ENCODE measurements around the gene RAPGEF6.
"Not testable (repeated sequence)": the region's sequence is repeated elsewhere in the genome, so short reads cannot be mapped to it uniquely, and the experiment has no call there.

The RAPGEF6 gene

GRCh38 chr5:131382407-131383395 lies 252.3 kb downstream of the RAPGEF6 start:
- H3K4me3 ChIP-seq (ENCODE audit: low read depth, low read length), result no peak overlapping the region
- DNase-seq (ENCODE audit: low read depth, low spot score), result peak; percentile 44
- in situ Hi-C loops (cut with HindIII; ENCODE audit: low sequenced_read_pairs), result no loop called here
- TF ChIP-seq, protein P1, sequence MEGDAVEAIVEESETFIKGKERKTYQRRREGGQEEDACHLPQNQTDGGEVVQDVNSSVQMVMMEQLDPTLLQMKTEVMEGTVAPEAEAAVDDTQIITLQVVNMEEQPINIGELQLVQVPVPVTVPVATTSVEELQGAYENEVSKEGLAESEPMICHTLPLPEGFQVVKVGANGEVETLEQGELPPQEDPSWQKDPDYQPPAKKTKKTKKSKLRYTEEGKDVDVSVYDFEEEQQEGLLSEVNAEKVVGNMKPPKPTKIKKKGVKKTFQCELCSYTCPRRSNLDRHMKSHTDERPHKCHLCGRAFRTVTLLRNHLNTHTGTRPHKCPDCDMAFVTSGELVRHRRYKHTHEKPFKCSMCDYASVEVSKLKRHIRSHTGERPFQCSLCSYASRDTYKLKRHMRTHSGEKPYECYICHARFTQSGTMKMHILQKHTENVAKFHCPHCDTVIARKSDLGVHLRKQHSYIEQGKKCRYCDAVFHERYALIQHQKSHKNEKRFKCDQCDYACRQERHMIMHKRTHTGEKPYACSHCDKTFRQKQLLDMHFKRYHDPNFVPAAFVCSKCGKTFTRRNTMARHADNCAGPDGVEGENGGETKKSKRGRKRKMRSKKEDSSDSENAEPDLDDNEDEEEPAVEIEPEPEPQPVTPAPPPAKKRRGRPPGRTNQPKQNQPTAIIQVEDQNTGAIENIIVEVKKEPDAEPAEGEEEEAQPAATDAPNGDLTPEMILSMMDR (IDR thresholded peaks at IDR 0.05; ENCODE audit: low read depth, low read length), result peak; percentile 54

DNA sequence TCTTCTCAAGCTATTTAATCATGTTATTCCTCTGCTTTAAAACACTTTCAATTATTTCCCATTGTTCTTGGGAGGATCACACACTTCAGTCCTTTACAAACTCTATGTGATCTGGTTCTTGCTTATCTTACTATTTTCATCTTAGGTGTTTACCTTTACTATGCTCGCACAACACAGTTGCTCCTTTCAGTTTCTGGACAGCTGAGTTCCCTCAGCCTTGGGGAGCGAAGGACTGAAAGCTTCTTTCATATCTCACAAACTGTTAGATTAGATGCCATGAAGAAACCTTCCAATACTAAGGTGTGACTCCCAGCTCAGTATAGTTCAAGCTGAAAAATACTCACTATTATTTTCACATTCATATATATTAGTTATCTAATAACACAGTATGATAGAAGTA lies 253.3 kb downstream of the RAPGEF6 start:
- in situ Hi-C loops (cut with HindIII; ENCODE audit: low sequenced_read_pairs), result no loop called here
- H3K4me3 ChIP-seq (ENCODE audit: low read depth, low read length), result no peak overlapping the region
- TF ChIP-seq, protein P1 (IDR thresholded peaks at IDR 0.05; ENCODE audit: low read depth, low read length), result no peak
- no peak for DNase-seq (ENCODE audit: low read depth, low spot score)

- H3K4me3 ChIP-seq (ENCODE audit: low read depth, low read length), result no peak overlapping the region
- no peak for DNase-seq (ENCODE audit: low read depth, low spot score)
- in situ Hi-C loops (cut with HindIII; ENCODE audit: low sequenced_read_pairs), result no loop called here
- TF ChIP-seq, protein P1 (IDR thresholded peaks at IDR 0.05; ENCODE audit: low read depth, low read length), result no peak
Observed at GRCh38 chr5:131381021-131381420, 254.0 kb downstream of the RAPGEF6 start.

DNA sequence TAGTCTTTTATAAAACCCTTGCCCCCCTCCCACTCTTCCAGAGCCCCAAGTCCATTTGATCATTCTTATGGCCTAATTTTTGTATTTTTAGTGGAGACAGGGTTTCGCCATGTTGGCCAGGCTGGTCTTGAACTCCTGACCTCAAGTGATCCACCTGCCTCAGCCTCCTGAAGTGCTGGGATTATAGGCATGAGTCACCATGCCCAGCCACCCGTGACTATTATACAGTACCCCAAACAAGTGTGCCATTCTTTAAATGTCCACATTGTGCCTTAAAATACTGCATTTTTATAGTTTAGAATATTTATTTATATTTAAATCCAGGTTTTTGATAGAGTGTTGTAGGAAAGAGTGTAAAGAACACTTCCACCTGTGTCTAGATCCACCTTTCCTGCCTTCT lies 254.8 kb downstream of the RAPGEF6 start:
- DNase-seq (ENCODE audit: low read depth, low spot score); H3K4me3 ChIP-seq (ENCODE audit: low read depth, low read length); in situ Hi-C loops (cut with HindIII; ENCODE audit: low sequenced_read_pairs): not testable (repeated sequence)

DNA sequence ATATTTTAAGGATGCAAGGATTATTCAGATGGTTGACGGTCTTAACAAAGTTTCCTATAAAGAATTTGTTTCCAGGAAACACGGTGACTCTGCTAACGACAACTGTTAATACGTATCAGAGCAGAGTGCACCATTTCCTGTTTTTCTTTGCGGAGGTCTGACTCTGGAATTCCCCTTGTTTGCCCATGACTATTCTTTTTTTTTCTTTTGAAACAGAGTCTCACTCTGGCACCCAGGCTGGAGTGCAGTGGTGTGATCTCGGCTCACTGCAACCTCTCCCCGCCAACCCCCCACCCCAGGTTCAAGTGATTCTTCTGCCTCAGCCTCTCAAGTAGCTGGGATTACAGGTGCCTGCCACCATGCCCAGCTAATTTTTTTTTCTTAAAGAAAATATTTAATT lies 255.3 kb downstream of the RAPGEF6 start:
- in situ Hi-C loops (cut with HindIII; ENCODE audit: low sequenced_read_pairs), result no loop called here
- TF ChIP-seq, protein P1 (IDR thresholded peaks at IDR 0.05; ENCODE audit: low read depth, low read length), result no peak
- DNase-seq (ENCODE audit: low read depth, low spot score), result peak; percentile 75
- no peak overlapping the region for H3K4me3 ChIP-seq (ENCODE audit: low read depth, low read length)

DNA sequence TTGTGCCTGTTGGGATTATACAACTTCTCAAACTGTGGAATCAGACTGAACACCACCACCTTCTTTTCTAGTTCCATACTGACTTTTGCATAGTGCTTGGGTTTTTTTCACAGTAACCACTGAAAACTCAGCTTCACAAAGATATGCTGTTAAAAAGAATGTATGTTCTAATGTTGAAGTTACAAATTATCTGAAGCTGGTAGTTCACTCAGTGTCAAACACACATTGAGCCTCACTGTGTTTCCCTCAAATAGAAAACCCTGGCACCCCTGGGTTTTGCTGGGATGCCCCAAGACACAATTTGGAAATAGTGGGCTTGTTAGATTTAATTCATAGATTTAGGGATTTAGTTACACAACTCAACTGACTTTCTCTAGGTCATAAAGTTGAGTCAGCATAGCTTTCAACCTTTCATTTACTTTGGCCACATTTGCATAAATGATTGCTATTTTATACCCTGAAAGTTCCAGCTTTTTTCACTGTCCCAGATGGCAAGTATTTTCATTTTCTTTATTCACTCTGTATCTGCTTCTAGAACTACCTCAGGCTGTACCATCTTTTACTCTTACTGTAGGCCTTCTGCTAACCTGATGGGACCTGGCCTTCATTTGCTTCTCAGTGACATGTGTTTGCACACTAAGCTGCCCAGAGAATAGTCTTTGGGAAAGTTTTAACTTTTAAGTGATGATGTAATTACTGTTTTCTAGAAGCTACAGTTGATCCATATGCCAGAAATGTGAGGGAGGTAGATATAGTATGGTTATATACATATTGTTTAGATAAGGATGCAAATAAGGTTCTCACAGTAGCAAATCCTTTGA lies 256.1 kb downstream of the RAPGEF6 start:
- TF ChIP-seq, protein P1 (IDR thresholded peaks at IDR 0.05; ENCODE audit: low read depth, low read length), result no peak
- in situ Hi-C loops (cut with HindIII; ENCODE audit: low sequenced_read_pairs), result no loop called here
- no peak overlapping the region for H3K4me3 ChIP-seq (ENCODE audit: low read depth, low read length)
- peak; percentile 31 for DNase-seq (ENCODE audit: low read depth, low spot score)
